Mesenchymal stem cell (in vitro differentiated cells and primary cell): ENCODE results near the gene GAL3ST3.
A peak's percentile ranks its signal among the peaks of the same experiment; 100 is the strongest.

Experiments used
- DNase-seq: peaks from one replicate; pipeline ENCODE4 v3.0.0-alpha.2; 2013
- H2AFZ ChIP-seq: one replicate; pipeline ENCODE4 v1.6.1; 2013; ENCODE audit warnings: low read depth, mild to moderate bottlenecking, control low read depth, inconsistent platforms, low read length, moderate library complexity
- H2AK5ac ChIP-seq: 2 replicates; pipeline ENCODE4 v1.6.1; 2013; ENCODE audit warnings: low read length, moderate library complexity, mild to moderate bottlenecking, inconsistent platforms; ENCODE audit not compliant: severe bottlenecking
- H2BK120ac ChIP-seq: one replicate; pipeline ENCODE4 v1.6.1; 2013; ENCODE audit warnings: low read depth, mild to moderate bottlenecking, inconsistent platforms, low read length, moderate library complexity
- H2BK12ac ChIP-seq, 2 experiments: one replicate each; pipeline ENCODE4 v1.6.1; 2013; ENCODE audit warnings: inconsistent platforms in 2 of 2, low read length in 2 of 2, mild to moderate bottlenecking in 2 of 2, moderate library complexity in 2 of 2, control low read depth in 1 of 2
- H2BK15ac ChIP-seq: one replicate; pipeline ENCODE4 v1.6.1; 2013; ENCODE audit warnings: mild to moderate bottlenecking, low read depth, inconsistent platforms; ENCODE audit not compliant: poor library complexity, severe bottlenecking
- H2BK5ac ChIP-seq: 2 replicates; pipeline ENCODE4 v1.6.1; 2013; ENCODE audit warnings: low read depth, mild to moderate bottlenecking, low read length, control low read depth, inconsistent platforms; ENCODE audit not compliant: poor library complexity, severe bottlenecking
- H3K14ac ChIP-seq, 2 experiments: one replicate each; pipeline ENCODE4 v1.6.1; 2013; ENCODE audit warnings: inconsistent platforms in 2 of 2, low read length in 2 of 2, control low read depth in 1 of 2, mild to moderate bottlenecking in 1 of 2, moderate library complexity in 1 of 2
- H3K18ac ChIP-seq, 2 experiments: one replicate each; pipeline ENCODE4 v1.6.1; 2013; ENCODE audit warnings: inconsistent platforms in 2 of 2, low read length in 2 of 2, control low read depth in 1 of 2, low read depth in 1 of 2, mild to moderate bottlenecking in 1 of 2
- H3K23ac ChIP-seq, 2 experiments: one replicate each; pipeline ENCODE4 v1.6.1; 2013; ENCODE audit warnings: inconsistent platforms in 2 of 2, low read length in 2 of 2, mild to moderate bottlenecking in 2 of 2, moderate library complexity in 2 of 2, control low read depth in 1 of 2
- H3K27ac ChIP-seq: 2 replicates; pipeline ENCODE4 v1.5.1; 2013; ENCODE audit warnings: mild to moderate bottlenecking, moderate library complexity, low read length, control low read depth, inconsistent platforms; ENCODE audit not compliant: poor library complexity, severe bottlenecking
- H3K27me3 ChIP-seq, 2 experiments: 2 replicates each; pipeline versions ENCODE4 v1.6.1 to v1.7.0; 2013; ENCODE audit warnings: low read length in 2 of 2, mild to moderate bottlenecking in 2 of 2, moderate library complexity in 2 of 2, control low read depth in 1 of 2, inconsistent platforms in 1 of 2; ENCODE audit not compliant: control insufficient read depth in 1 of 2, insufficient read depth in 1 of 2
- H3K36me3 ChIP-seq, 2 experiments: 2 replicates each; pipeline versions ENCODE4 v1.6.1 to v1.7.0; 2013; ENCODE audit warnings: low read length in 2 of 2, control low read depth in 1 of 2, inconsistent platforms in 1 of 2, low read depth in 1 of 2, mild to moderate bottlenecking in 1 of 2; ENCODE audit not compliant: insufficient read depth in 2 of 2, control insufficient read depth in 1 of 2
- H3K4ac ChIP-seq, 2 experiments: one replicate each; pipeline ENCODE4 v1.6.1; 2013; ENCODE audit warnings: inconsistent platforms in 2 of 2, low read length in 2 of 2, mild to moderate bottlenecking in 2 of 2, moderate library complexity in 2 of 2, control low read depth in 1 of 2, low read depth in 1 of 2
- H3K4me1 ChIP-seq: 2 replicates; pipeline ENCODE4 v1.6.1; 2013; ENCODE audit warnings: low read depth, low read length, control low read depth; ENCODE audit not compliant: control insufficient read depth, insufficient read depth
- H3K4me2 ChIP-seq: 2 replicates; pipeline ENCODE4 v1.6.1; 2013; ENCODE audit warnings: low read length, mild to moderate bottlenecking, inconsistent platforms; ENCODE audit not compliant: poor library complexity, severe bottlenecking
- H3K4me3 ChIP-seq, 2 experiments: 2 replicates each; pipeline versions ENCODE4 v1.5.1 to v1.7.0; 2013; ENCODE audit warnings: low read length in 2 of 2, mild to moderate bottlenecking in 2 of 2, control low read depth in 1 of 2, low read depth in 1 of 2; ENCODE audit not compliant: insufficient read depth in 1 of 2
- H3K79me1 ChIP-seq: replicated peaks from 2 replicates; pipeline ENCODE4 v1.6.1; 2013; ENCODE audit warnings: mild to moderate bottlenecking, control low read depth, low read length, inconsistent platforms; ENCODE audit not compliant: poor library complexity, severe bottlenecking
- H3K9ac ChIP-seq: 2 replicates; pipeline ENCODE4 v1.7.0; 2013; ENCODE audit warnings: mild to moderate bottlenecking, low read length, moderate library complexity
- H3K9me3 ChIP-seq: 2 replicates; pipeline ENCODE4 v1.7.0; 2013; ENCODE audit warnings: mild to moderate bottlenecking, low read length; ENCODE audit not compliant: control insufficient read depth
- H4K8ac ChIP-seq: one replicate; pipeline ENCODE4 v1.6.1; 2013; ENCODE audit warnings: inconsistent platforms, mild to moderate bottlenecking, low read length, moderate library complexity
- H4K91ac ChIP-seq: one replicate; pipeline ENCODE4 v1.6.1; 2013; ENCODE audit warnings: mild to moderate bottlenecking, low read length, inconsistent platforms
- WGBS: methylation state at CpG from one replicate; pipeline ENCODE4 v1.1.7; 2013; ENCODE audit warnings: mixed read lengths; 5-methylcytosine and 5-hydroxymethylcytosine counted together

The GAL3ST3 gene

DNA sequence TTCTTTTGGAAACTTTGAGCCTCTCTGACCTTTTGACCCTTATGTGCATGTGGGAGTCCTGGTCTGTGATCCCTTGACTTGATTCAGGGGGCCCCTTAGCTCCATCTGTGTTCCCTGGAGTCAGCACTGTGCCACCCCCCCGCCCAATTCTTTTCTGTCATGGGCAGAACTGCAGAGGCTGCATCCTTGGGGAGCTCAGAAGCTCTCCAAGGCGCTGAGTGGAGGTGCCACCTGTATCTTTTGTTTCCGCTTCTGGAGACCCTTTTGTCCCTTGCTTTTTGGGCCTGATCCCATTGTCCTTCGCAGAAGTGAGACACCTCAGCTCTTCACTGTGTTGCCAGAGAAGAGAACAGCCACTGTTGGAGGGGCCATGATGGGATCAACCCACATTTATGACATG is 18.7 kb upstream of the GAL3ST3 start:
- Histone ChIP-seq H2AK5ac (no peak overlapping the region), H2BK120ac (no peak overlapping the region), H3K9ac (no peak overlapping the region), H3K4me1 (peaks cover 13% of the 10 kb centered on the region), H3K18ac (peak overlapping the region in 1 of 2 experiments; percentile 9), H3K36me3 (peaks cover 50 to 70% of the 10 kb centered on the region in 2 experiments), H3K79me1 (peaks cover 15% of the 10 kb centered on the region), H3K4me3 (no peak overlapping the region), H2BK5ac (no peak overlapping the region), H4K8ac (peak overlapping the region; percentile 39), H2BK12ac (no peak overlapping the region), H2AFZ (no peak overlapping the region), H3K4me2 (no peak overlapping the region), H3K9me3 (no peaks in the 10 kb centered on the region), H3K4ac (no peak overlapping the region), H3K27me3 (no peaks in the 10 kb centered on the region), H3K14ac (no peak overlapping the region), H4K91ac (no peak overlapping the region), H3K23ac (no peak overlapping the region), H2BK15ac (no peak overlapping the region), H3K27ac (peak overlapping the region; percentile 18)
- DNase-seq = no peak
- WGBS = 98% methylated on average over 4 of the region's 4 CpGs

DNA sequence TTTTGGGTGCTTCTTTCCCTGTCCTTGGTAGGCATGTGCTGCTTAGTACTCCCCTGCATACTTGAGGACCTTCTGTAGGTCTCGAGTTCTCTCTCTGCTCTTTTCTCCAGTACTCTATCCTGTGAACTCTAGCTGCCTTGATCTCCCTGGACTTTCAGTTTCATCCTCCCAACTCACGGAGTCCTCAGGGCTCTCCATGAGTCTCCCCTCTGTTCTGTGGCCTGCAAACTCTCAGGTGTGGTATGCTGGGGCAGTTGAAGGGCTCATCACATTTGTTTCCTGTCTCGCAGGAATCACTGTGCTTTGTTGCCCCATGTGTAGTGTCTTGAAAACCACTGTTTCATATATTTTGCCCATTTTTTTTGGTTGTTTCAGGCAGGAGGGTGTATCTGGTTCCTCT is 17.8 kb upstream of the GAL3ST3 start:
- H3K18ac ChIP-seq = no peak overlapping the region
- H3K9ac ChIP-seq = peak overlapping the region; percentile 19
- H3K4me2 ChIP-seq = no peak overlapping the region

DNA sequence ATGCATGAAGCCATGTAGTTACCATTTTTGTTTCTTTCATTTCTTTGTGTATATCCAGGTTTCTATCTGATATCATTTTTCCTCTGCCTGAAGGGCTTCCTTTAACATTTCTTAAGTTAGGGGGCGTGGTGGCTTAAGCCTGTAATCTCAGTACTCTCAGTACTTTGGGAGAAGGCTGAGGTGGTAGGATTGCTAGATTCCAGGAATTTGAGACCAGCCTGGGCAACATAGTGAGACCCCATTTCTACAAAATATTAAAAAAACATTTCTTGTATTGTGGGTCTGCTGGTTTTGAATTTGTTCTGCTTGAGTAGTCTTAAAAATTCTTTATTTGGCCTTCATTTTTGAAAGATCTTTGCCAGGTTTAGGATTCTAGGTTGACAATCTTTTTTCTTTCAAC is 15.6 kb upstream of the GAL3ST3 start:
- H2AFZ ChIP-seq = no peak overlapping the region
- peaks cover 11% of the 10 kb centered on the region for H3K4me1 ChIP-seq
- H2BK15ac ChIP-seq = no peak overlapping the region
- no peaks in the 10 kb centered on the region for H3K9me3 ChIP-seq
- no peak overlapping the region for H2BK120ac ChIP-seq
- no peak overlapping the region for H3K23ac ChIP-seq
- H3K4ac ChIP-seq = no peak overlapping the region
- H2AK5ac ChIP-seq = no peak overlapping the region
- no peak overlapping the region for H4K8ac ChIP-seq
- H2BK5ac ChIP-seq = no peak overlapping the region
- no peak overlapping the region for H3K9ac ChIP-seq
- peaks cover 64 to 97% of the 10 kb centered on the region in 2 experiments for H3K36me3 ChIP-seq
- no peak overlapping the region for H3K18ac ChIP-seq
- no peak overlapping the region for H4K91ac ChIP-seq
- peaks cover 27% of the 10 kb centered on the region for H3K79me1 ChIP-seq
- H3K4me3 ChIP-seq = no peak overlapping the region
- no peak overlapping the region for H2BK12ac ChIP-seq
- H3K27ac ChIP-seq = no peak overlapping the region
- DNase-seq = no peak
- H3K4me2 ChIP-seq = no peak overlapping the region
- H3K14ac ChIP-seq = no peak overlapping the region
- 100% methylated on average over 1 of the region's 1 CpG for WGBS
- no peaks in the 10 kb centered on the region for H3K27me3 ChIP-seq

More for the DNA sequence above, 17.8 kb upstream of the GAL3ST3 start:
- no peak overlapping the region for H3K4me3 ChIP-seq
- WGBS = 100% methylated on average over 3 of the region's 3 CpGs
- H3K79me1 ChIP-seq = peaks cover 16% of the 10 kb centered on the region
- no peak overlapping the region for H4K8ac ChIP-seq
- no peak overlapping the region for H2BK120ac ChIP-seq
- no peaks in the 10 kb centered on the region for H3K9me3 ChIP-seq
- DNase-seq = no peak
- H2BK5ac ChIP-seq = no peak overlapping the region
- H3K23ac ChIP-seq = no peak overlapping the region
- no peak overlapping the region for H3K4ac ChIP-seq
- no peaks in the 10 kb centered on the region for H3K27me3 ChIP-seq
- H2AFZ ChIP-seq = no peak overlapping the region
- no peak overlapping the region for H3K14ac ChIP-seq
- no peak overlapping the region for H3K27ac ChIP-seq
- H3K4me1 ChIP-seq = peaks cover 13% of the 10 kb centered on the region
- H2AK5ac ChIP-seq = no peak overlapping the region
- no peak overlapping the region for H2BK15ac ChIP-seq
- H3K36me3 ChIP-seq = peaks cover 50 to 75% of the 10 kb centered on the region in 2 experiments
- no peak overlapping the region for H4K91ac ChIP-seq
- H2BK12ac ChIP-seq = no peak overlapping the region

DNA sequence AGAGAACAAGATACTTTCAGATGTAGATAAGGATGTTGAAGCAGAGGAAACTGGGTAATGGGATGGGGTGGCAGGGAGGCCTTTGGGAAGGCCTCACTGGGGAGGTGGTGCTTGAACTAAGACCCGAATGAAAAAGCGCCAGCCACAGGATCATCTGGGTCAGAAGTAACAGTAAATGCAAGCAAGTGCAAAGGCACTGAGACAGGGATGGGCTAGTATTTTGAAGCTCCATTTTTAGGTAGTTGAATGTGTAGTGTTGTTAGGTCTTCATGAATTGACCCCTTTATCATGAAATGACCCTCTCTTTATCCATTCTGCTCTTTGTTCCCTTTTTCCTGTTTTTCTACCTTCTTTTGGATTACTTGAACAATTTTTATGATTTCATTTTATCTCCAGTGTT is 14.9 kb upstream of the GAL3ST3 start:
- H3K4me2 ChIP-seq = no peak overlapping the region
- H4K91ac ChIP-seq = no peak overlapping the region
- H3K18ac ChIP-seq = no peak overlapping the region
- H3K23ac ChIP-seq = no peak overlapping the region
- no peak overlapping the region for H3K4ac ChIP-seq
- H4K8ac ChIP-seq = no peak overlapping the region
- no peak overlapping the region for H2BK12ac ChIP-seq
- H2BK5ac ChIP-seq = no peak overlapping the region
- H3K27ac ChIP-seq = no peak overlapping the region
- H3K9ac ChIP-seq = no peak overlapping the region
- H2BK15ac ChIP-seq = no peak overlapping the region
- WGBS = 95% methylated on average over 2 of the region's 2 CpGs
- H3K14ac ChIP-seq = no peak overlapping the region
- H2BK120ac ChIP-seq = no peak overlapping the region
- DNase-seq = no peak
- no peak overlapping the region for H3K4me3 ChIP-seq
- H2AFZ ChIP-seq = no peak overlapping the region
- H3K36me3 ChIP-seq = peaks cover 66 to 100% of the 10 kb centered on the region in 2 experiments
- H3K9me3 ChIP-seq = no peaks in the 10 kb centered on the region
- peaks cover 32% of the 10 kb centered on the region for H3K79me1 ChIP-seq
- no peak overlapping the region for H2AK5ac ChIP-seq
- H3K4me1 ChIP-seq = peaks cover 7% of the 10 kb centered on the region
- H3K27me3 ChIP-seq = no peaks in the 10 kb centered on the region
